Mesendoderm (in vitro differentiated cells): ENCODE measurements around the gene POU3F3.

Experiments used
- DNase-seq: peaks from one replicate; pipeline ENCODE4 v3.0.0; 2013
- H2AK5ac ChIP-seq: 2 replicates; pipeline ENCODE4 v1.6.1; 2013; ENCODE audit warnings: low read length, inconsistent platforms
- H2BK120ac ChIP-seq: 2 replicates; pipeline ENCODE4 v1.6.1; 2013; ENCODE audit warnings: low read depth, mild to moderate bottlenecking, low read length, moderate library complexity, mixed read lengths
- H2BK15ac ChIP-seq: replicated peaks from 2 replicates; pipeline ENCODE4 v1.6.1; 2013; ENCODE audit warnings: low read depth, mild to moderate bottlenecking, moderate library complexity
- H2BK5ac ChIP-seq: 2 replicates; pipeline ENCODE4 v1.6.1; 2013; ENCODE audit warnings: low read length, inconsistent platforms
- H3K18ac ChIP-seq: 2 replicates; pipeline ENCODE4 v1.6.1; 2013; ENCODE audit warnings: mild to moderate bottlenecking, low read length, mixed read lengths
- H3K23ac ChIP-seq: one replicate; pipeline ENCODE4 v1.6.1; 2013; ENCODE audit warnings: low read length
- H3K27ac ChIP-seq: 2 replicates; pipeline ENCODE4 v1.5.1; 2013; ENCODE audit warnings: low read depth, mild to moderate bottlenecking, inconsistent platforms, low read length, moderate library complexity
- H3K27me3 ChIP-seq: 2 replicates; pipeline ENCODE4 v1.6.1; 2013; ENCODE audit warnings: low read length, control low read depth, mild to moderate bottlenecking, inconsistent platforms; ENCODE audit not compliant: insufficient read depth, poor library complexity
- H3K36me3 ChIP-seq: 2 replicates; pipeline ENCODE4 v1.6.1; 2013; ENCODE audit warnings: low read length, inconsistent platforms; ENCODE audit not compliant: control insufficient read depth, insufficient read depth
- H3K4ac ChIP-seq: one replicate; pipeline ENCODE4 v1.6.1; 2013; ENCODE audit warnings: low read depth, mild to moderate bottlenecking, low read length, moderate library complexity
- H3K4me1 ChIP-seq: 2 replicates; pipeline ENCODE4 v1.6.1; 2013; ENCODE audit warnings: low read depth, low read length, inconsistent platforms; ENCODE audit not compliant: control insufficient read depth
- H3K4me2 ChIP-seq: 2 replicates; pipeline ENCODE4 v1.6.1; 2013; ENCODE audit warnings: low read length
- H3K4me3 ChIP-seq: 2 replicates; pipeline ENCODE4 v1.5.1; 2013; ENCODE audit warnings: mild to moderate bottlenecking, low read length
- H3K56ac ChIP-seq: one replicate; pipeline ENCODE4 v1.6.1; 2013; ENCODE audit warnings: low read length
- H3K79me1 ChIP-seq: 2 replicates; pipeline ENCODE4 v1.6.1; 2013; ENCODE audit warnings: low read length, inconsistent platforms
- H3K79me2 ChIP-seq: 2 replicates; pipeline ENCODE4 v1.6.1; 2013; ENCODE audit warnings: mild to moderate bottlenecking, low read length; ENCODE audit not compliant: control insufficient read depth, insufficient read depth
- H3K9ac ChIP-seq: 2 replicates; pipeline ENCODE4 v1.6.1; 2013; ENCODE audit warnings: low read length, inconsistent platforms
- H4K5ac ChIP-seq: one replicate; pipeline ENCODE4 v1.6.1; 2013; ENCODE audit warnings: low read length
- H4K8ac ChIP-seq: one replicate; pipeline ENCODE4 v1.6.1; 2013; ENCODE audit warnings: low read depth, mild to moderate bottlenecking, control low read depth, low read length, moderate library complexity
- WGBS: extraction: QIAGEN DNeasy Blood & Tissue Kit; methylation state at CpG from one replicate; pipeline ENCODE4 v1.1.7; 2013; ENCODE audit warnings: low lambda C conversion rate, missing lambda C conversion rate; ENCODE audit not compliant: insufficient coverage; ENCODE audit errors: extremely low coverage; 5-methylcytosine and 5-hydroxymethylcytosine counted together

Gene POU3F3

DNA sequence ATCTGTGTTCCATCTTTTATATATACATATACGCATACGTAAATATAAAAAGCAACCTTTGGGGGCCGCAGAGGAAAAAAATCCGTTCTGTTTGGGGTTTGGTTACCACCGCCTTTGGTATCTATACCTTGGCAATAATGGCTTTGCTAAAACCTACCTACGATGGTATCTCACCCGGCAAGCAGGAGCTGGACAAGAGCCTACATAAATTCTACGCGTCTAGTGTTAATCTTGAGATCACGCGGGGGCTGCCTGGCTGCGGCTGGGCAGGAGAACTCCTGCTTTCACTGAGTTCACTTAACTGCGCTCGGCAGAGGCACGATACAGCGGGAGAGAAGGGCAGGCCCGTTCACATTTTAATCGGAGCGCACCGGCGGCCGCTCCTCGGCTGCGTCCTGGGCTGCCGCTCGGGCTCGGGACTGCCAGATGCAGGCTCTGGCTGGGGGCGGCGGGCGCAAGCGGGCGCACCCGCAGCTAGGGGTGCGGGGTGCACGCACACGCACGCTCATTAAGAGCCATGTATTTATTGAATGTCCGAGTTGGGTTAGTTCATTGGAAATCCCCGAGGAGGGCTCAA is 1.7 kb upstream of the POU3F3 start:
- Histone ChIP-seq H3K27ac (no peak overlapping the region), H3K4me2 (peak overlapping the region; percentile 36), H3K4ac (no peak overlapping the region), H3K4me1 (no peaks in the 10 kb centered on the region), H3K23ac (no peak overlapping the region), H3K4me3 (no peak overlapping the region), H3K79me2 (no peaks in the 10 kb centered on the region), H3K27me3 (peaks cover 48% of the 10 kb centered on the region), H3K18ac (no peak overlapping the region), H2BK5ac (no peak overlapping the region), H4K5ac (no peak overlapping the region), H3K56ac (peak overlapping the region; percentile 49), H3K9ac (no peak overlapping the region), H3K36me3 (no peaks in the 10 kb centered on the region), H4K8ac (no peak overlapping the region), H2BK120ac (no peak overlapping the region), H2AK5ac (no peak overlapping the region), H2BK15ac (no peak overlapping the region), H3K79me1 (no peaks in the 10 kb centered on the region)
- WGBS: no CpG with 5 or more reads among the region's 39 CpGs
- peak; percentile 67 for DNase-seq

DNA sequence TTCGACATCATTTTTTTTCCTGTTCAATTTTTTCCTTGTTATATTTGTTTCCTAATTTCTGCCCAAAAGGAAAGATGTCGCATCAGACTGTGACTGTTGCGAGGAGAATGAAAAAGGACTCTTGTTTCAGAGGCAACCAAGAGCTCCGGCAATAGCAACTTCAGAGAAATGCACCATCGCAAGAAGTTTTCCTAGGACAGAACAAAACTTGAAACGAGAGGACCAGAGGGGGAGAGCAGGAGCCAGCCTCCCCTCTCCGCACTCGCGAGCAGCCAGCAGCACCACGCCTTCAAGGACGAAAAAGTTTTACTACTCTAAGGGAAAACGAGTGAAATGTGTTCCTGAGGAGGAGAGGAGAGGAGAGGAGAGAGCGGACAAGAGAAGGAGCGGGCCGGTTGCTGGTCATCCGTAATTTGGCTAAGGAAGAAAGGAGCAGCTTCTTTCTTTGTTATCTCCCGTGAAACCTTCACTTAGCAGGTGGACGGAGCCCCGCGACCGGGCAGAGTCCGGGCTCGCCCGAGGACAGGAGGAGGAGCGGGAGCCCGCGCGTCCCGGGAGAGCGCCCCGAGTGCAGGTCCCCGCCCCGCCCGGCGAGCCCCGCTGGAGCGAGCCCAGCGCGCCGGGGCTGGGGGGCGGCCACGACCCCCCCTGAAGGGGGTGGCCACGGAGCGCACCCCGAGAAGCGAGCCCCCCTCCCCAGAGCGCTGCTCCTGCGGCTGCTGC is 744 bp downstream of the POU3F3 start:
- Histone ChIP-seq H3K4me3 (no peak overlapping the region), H2BK5ac (no peak overlapping the region)
- peak; percentile 53 for DNase-seq

DNA sequence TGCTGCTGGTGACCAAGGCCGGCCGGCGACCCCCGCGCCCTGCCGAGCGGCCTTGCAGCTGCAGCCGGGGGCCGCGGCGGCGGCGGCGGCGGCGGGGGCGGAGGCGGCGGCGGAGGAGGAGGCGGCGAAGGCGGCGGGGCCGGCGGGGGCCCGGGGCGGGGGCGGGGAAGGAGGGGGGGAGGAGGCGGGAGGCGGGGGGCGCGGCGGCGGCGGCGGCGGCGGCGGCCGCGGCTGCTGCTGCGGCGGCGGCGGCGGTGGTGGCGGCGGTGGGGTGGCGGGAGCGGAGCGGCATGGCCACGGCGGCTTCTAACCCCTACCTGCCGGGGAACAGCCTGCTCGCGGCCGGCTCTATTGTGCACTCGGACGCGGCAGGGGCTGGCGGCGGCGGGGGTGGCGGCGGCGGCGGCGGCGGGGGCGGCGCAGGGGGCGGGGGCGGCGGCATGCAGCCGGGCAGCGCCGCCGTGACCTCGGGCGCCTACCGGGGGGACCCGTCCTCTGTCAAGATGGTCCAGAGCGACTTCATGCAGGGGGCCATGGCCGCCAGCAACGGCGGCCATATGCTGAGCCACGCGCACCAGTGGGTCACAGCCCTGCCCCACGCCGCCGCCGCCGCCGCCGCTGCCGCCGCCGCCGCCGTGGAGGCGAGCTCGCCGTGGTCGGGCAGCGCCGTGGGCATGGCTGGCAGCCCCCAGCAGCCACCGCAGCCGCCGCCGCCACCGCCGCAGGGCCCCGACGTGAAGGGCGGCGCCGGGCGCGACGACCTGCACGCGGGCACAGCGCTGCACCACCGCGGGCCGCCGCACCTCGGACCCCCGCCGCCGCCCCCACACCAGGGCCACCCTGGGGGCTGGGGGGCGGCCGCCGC is 1.5 kb downstream of the POU3F3 start:
- Histone ChIP-seq H3K79me1 (no peaks in the 10 kb centered on the region), H3K23ac (no peak overlapping the region), H3K9ac (no peak overlapping the region), H4K8ac (no peak overlapping the region), H3K36me3 (no peaks in the 10 kb centered on the region), H3K4me2 (peak overlapping the region; percentile 29), H2AK5ac (no peak overlapping the region), H3K27ac (no peak overlapping the region), H3K4me3 (no peak overlapping the region), H2BK5ac (no peak overlapping the region), H3K27me3 (peaks cover 46% of the 10 kb centered on the region), H3K4ac (no peak overlapping the region), H3K4me1 (no peaks in the 10 kb centered on the region), H2BK120ac (no peak overlapping the region), H3K18ac (peak overlapping the region; percentile 30), H3K79me2 (no peaks in the 10 kb centered on the region), H4K5ac (no peak overlapping the region), H3K56ac (no peak overlapping the region), H2BK15ac (no peak overlapping the region)
- WGBS: no CpG with 5 or more reads among the region's 135 CpGs
- no peak for DNase-seq

More for the DNA sequence above, 744 bp downstream of the POU3F3 start:
- H3K27ac ChIP-seq: no peak overlapping the region
- peak overlapping the region; percentile 93 for H3K4me2 ChIP-seq
- H2AK5ac ChIP-seq: no peak overlapping the region
- H4K5ac ChIP-seq: no peak overlapping the region
- no peak overlapping the region for H4K8ac ChIP-seq
- no peaks in the 10 kb centered on the region for H3K79me2 ChIP-seq
- no peak overlapping the region for H2BK120ac ChIP-seq
- WGBS: no CpG with 5 or more reads among the region's 48 CpGs
- no peaks in the 10 kb centered on the region for H3K79me1 ChIP-seq
- peaks cover 42% of the 10 kb centered on the region for H3K27me3 ChIP-seq
- no peak overlapping the region for H3K23ac ChIP-seq
- H2BK15ac ChIP-seq: no peak overlapping the region
- no peaks in the 10 kb centered on the region for H3K4me1 ChIP-seq
- no peaks in the 10 kb centered on the region for H3K36me3 ChIP-seq
- H3K4ac ChIP-seq: no peak overlapping the region
- peak overlapping the region; percentile 34 for H3K56ac ChIP-seq
- H3K9ac ChIP-seq: no peak overlapping the region
- H3K18ac ChIP-seq: peak overlapping the region; percentile 30

DNA sequence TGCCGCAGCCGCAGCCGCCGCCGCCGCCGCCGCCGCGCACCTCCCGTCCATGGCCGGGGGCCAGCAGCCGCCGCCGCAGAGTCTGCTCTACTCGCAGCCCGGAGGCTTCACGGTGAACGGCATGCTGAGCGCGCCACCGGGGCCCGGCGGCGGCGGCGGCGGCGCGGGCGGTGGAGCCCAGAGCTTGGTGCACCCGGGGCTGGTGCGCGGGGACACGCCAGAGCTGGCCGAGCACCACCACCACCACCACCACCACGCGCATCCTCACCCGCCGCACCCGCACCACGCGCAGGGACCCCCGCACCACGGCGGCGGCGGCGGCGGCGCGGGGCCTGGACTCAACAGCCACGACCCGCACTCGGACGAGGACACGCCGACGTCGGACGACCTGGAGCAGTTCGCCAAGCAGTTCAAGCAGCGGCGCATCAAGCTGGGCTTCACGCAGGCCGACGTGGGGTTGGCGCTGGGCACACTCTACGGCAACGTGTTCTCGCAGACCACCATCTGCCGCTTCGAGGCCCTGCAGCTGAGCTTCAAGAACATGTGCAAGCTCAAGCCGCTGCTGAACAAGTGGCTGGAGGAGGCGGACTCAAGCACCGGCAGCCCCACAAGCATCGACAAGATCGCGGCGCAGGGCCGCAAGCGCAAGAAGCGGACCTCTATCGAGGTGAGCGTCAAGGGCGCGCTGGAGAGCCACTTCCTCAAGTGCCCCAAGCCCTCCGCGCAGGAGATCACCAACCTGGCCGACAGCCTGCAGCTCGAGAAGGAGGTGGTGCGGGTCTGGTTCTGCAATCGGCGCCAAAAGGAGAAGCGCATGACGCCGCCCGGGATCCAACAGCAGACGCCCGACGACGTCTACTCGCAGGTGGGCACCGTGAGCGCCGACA is 2.4 kb downstream of the POU3F3 start:
- H3K27ac ChIP-seq: no peak overlapping the region
- H3K36me3 ChIP-seq: no peaks in the 10 kb centered on the region
- peaks cover 45% of the 10 kb centered on the region for H3K27me3 ChIP-seq

DNA sequence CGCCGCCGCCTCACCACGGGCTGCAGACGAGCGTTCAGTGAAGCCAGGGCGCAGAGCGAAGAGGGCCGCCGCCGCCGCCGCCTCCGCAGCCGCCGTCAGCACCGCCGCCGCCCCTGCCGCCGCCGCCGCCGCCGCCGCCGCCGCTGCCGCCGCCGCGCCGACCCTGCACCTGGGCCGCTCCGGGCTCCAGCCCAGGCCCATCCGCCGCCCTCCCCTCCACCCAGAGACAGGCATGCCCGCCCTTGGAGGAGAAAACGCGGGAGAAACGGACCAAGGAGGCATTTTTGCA is 3.0 kb downstream of the POU3F3 start:
- H3K27me3 ChIP-seq: peaks cover 46% of the 10 kb centered on the region
- no peaks in the 10 kb centered on the region for H3K36me3 ChIP-seq
- no peak overlapping the region for H2BK15ac ChIP-seq
- H3K9ac ChIP-seq: no peak overlapping the region
- H3K56ac ChIP-seq: no peak overlapping the region
- no peak overlapping the region for H4K8ac ChIP-seq
- no peak overlapping the region for H3K4ac ChIP-seq
- no peak overlapping the region for H2BK120ac ChIP-seq
- no peak overlapping the region for H3K23ac ChIP-seq
- no peak overlapping the region for H3K4me2 ChIP-seq
- H3K4me1 ChIP-seq: no peaks in the 10 kb centered on the region
- no peaks in the 10 kb centered on the region for H3K79me2 ChIP-seq
- WGBS: no CpG with 5 or more reads among the region's 41 CpGs
- no peak overlapping the region for H2AK5ac ChIP-seq
- no peak overlapping the region for H4K5ac ChIP-seq
- no peak overlapping the region for H2BK5ac ChIP-seq
- no peaks in the 10 kb centered on the region for H3K79me1 ChIP-seq
- no peak overlapping the region for H3K4me3 ChIP-seq
- H3K27ac ChIP-seq: no peak overlapping the region
- H3K18ac ChIP-seq: no peak overlapping the region
- peak; percentile 25 for DNase-seq

More for the DNA sequence above, 2.4 kb downstream of the POU3F3 start:
- Histone ChIP-seq H3K4ac (no peak overlapping the region), H3K4me1 (no peaks in the 10 kb centered on the region), H3K23ac (peak overlapping the region; percentile 66), H3K79me2 (no peaks in the 10 kb centered on the region), H4K8ac (no peak overlapping the region), H3K18ac (no peak overlapping the region), H2BK15ac (no peak overlapping the region), H3K9ac (no peak overlapping the region), H2AK5ac (no peak overlapping the region), H3K4me3 (no peak overlapping the region), H3K79me1 (no peaks in the 10 kb centered on the region), H2BK120ac (no peak overlapping the region), H3K4me2 (no peak overlapping the region), H3K56ac (no peak overlapping the region), H4K5ac (no peak overlapping the region), H2BK5ac (no peak overlapping the region)
- peak; percentile 75 for DNase-seq
- WGBS: no CpG with 5 or more reads among the region's 106 CpGs
